WI38 (cell line): ENCODE measurements around the gene ZNF329.

Experiments
- H3K4me3 ChIP-seq: 2 replicates; pipeline ENCODE4 v1.5.1; 2011; ENCODE audit warnings: low read depth, mild to moderate bottlenecking, control low read depth, low read length
- TF ChIP-seq, protein P1 (sequence below): IDR thresholded peaks from 2 replicates; pipeline ENCODE4 v1.5.1; 2012; ENCODE audit warnings: low read depth, mild to moderate bottlenecking, control low read depth, low read length

The ZNF329 gene

DNA sequence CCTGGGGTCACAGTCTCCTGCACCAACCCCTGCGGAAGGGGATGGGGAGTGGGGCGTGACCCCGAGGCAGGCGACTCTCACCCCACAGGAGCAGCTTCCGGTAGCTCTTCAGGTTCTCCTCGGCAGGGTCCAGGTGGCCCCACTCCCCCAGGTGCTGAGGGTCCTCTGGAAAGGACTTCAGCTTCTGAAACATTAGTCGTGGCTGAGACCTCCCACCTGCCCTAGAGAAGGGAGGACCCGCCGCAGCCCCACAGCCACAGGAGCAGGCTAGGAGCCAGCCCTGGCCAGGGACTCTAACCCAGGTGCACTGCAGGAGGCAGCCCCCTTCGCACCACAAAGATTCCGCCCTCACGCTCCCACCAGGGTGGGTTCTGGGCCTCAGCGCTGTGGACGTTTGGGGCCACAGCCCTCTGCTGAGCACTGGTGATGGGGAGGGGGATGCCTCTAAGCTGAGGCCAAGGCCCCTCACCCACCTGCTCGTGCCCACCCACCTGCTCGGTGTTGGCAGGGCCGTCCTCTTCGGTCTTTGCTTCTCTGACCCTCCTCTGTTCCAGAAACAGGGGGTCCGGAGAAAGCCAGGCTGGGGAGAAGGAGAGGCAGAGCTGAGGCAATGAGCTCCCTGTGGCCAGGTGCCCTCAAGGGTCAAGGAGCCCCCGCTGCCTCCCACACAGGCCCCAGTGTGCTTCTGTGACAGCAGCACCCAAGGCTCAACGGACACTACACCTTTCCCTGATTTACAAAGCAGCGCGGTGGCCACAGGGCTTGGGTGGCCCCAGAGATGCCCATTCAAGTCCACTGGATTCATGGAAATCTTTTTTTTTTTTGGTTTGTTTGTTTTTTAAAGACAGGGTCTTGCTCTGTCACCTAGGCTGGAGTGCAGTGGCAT lies 63.5 kb downstream of the ZNF329 start:
- no peak overlapping the region for H3K4me3 ChIP-seq
- TF ChIP-seq, protein P1, sequence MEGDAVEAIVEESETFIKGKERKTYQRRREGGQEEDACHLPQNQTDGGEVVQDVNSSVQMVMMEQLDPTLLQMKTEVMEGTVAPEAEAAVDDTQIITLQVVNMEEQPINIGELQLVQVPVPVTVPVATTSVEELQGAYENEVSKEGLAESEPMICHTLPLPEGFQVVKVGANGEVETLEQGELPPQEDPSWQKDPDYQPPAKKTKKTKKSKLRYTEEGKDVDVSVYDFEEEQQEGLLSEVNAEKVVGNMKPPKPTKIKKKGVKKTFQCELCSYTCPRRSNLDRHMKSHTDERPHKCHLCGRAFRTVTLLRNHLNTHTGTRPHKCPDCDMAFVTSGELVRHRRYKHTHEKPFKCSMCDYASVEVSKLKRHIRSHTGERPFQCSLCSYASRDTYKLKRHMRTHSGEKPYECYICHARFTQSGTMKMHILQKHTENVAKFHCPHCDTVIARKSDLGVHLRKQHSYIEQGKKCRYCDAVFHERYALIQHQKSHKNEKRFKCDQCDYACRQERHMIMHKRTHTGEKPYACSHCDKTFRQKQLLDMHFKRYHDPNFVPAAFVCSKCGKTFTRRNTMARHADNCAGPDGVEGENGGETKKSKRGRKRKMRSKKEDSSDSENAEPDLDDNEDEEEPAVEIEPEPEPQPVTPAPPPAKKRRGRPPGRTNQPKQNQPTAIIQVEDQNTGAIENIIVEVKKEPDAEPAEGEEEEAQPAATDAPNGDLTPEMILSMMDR = no peak

DNA sequence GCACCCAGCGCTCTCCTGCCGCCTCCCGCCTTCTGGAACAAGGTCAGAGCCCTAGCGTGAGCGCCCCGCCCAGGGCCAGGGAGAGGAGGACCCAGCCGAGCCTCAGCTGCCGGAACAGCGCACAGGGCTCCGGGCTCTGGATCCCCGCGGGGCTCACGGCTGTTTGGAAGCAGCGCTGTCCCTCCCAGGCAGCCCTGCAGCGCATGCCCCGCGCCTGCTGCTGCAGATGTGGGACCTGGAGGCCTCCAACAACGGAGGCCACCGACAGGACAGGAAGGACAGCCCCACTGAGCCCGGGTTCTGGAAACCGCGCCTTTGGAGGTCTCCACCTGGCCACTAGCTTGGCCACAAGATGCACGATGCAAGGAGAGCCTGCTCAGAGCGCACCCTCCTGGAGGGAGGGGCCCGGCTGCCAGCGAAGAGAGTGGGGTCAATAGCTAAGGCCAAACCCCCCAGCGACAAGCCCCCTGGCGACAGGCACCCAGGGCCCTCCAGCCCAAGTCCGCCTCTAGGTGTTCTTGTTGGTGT lies 65.2 kb downstream of the ZNF329 start:
- TF ChIP-seq, protein P1 = no peak
- H3K4me3 ChIP-seq = no peak overlapping the region

DNA sequence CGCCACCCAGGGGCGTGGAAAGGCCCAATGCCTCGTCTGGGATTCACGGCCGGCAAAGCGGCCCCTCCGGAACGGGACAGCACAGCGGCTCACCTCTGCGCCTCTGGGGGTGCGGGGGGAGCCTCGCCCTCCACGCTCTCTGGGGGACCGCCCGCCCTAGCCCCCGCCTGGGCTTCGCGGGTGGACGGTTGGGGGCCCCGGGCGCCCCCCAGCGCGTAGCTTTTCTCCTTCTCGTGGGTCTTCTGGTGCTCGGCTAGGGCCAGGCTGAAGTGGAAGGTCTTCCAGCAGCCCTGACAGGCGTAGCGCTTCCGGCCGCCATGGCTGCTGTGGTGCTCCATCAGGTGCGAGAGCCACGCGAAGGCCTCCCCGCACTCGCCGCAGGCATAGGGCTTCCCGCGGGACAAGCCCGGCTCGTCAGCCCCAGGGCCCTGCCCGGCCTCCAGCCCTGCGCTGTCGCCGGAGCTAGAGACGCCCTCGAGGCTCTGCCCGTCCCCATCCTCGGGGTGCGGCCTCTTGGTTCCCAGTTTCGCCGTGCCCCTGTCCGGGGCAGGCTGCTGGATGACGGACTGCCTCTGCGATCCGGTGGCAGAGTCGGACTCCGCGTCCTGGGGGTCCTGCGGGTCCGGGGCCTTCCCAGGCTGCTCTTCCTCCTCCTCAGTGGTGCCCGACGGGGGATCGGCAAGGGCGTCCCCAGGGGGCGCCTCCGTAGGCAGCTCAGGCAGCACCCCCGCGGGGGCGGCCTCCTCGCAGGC lies 65.8 kb downstream of the ZNF329 start:
- TF ChIP-seq, protein P1 = no peak
- no peak overlapping the region for H3K4me3 ChIP-seq

DNA sequence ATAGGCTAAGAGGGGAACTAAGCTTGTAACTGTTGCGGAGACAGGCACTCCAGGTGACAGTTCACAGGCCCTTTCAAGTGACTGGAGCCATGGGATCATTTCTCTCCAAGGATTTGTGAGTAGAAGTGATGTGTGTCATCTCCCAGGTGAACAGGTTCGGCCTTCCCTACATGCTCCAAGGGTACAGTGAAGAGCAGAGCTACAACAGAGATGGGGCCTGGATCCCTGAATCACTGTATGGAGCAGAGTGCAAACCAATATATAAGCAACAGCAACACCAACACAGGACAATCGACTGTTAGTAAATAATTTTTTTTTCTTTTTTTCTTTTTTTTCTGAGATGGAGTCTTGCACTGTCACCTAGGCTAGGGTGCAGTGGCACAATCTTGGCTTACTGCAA lies 67.6 kb downstream of the ZNF329 start:
- H3K4me3 ChIP-seq = no peak overlapping the region
- TF ChIP-seq, protein P1 = no peak

DNA sequence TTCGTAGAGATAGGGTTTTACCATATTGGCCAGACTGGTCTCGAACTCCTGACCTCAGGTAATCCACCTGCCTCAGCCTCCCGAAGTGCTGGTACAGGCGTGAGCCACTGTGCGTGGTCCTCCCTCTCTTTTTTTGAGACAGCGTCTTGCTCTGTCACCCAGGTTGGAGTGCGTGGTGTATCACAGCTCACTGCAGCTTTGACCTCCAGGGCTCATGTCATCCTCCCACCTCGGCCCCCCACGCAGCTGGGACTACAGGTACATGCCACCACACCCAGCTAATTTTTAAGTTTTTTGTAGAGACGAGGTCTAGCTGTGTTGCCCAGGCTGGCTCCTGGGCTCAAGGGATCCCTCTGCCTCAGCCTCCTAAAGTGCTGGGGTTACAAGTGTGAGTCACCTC lies 70.8 kb downstream of the ZNF329 start:
- TF ChIP-seq, protein P1 = no peak
- no peak overlapping the region for H3K4me3 ChIP-seq
